Measurements from ENCODE around the gene GCLM. TPM values are rescaled to one million over a fixed set of nuclear protein-coding genes. Genes with fewer than 3 reads are reported as not detected.

Gene GCLM
- polyA plus RNA-seq, 1 donor (not counting 4 experiments of a cell fraction or from before 2014, with no cell fraction given): 41.8 TPM

DNA sequence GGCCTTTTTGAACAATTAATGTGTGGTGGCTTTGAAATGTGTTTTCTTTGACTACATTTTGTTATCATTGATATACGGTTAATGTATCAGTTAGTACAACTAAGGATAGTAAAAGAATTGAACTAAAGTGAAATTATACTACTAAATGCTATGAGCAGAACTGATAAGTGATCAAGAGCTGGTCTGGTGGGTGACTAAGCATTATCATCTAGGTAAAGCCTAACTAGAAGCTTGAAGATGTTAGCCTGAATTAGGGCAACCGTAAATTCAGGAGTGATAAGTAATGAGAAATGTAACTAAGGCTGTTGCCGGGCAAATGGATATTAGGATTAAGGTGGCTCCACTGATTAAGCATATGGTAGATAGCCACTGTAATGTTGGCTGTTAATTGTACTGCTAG, 16.0 kb upstream of the GCLM start:
- Histone ChIP-seq H3K4me3 (ENCODE audit: control insufficient read depth in 2 of 3, extremely low read depth in 1 of 3, insufficient read depth in 2 of 3, low read depth in 1 of 3, low read length in 3 of 3) (no peak overlapping the region), H3K4me2 (ENCODE audit: control insufficient read depth, extremely low read depth, insufficient read depth, low read depth, low read length) (no peak overlapping the region), H2AFZ (ENCODE audit: control insufficient read depth, low read length) (no peak overlapping the region), H3K4me1 (ENCODE audit: control insufficient read depth, extremely low read depth, insufficient read depth, low read length) (no peaks in the 10 kb centered on the region), H3K9ac (ENCODE audit: control insufficient read depth, extremely low read depth, insufficient read depth, low read length) (no peak overlapping the region), H3K27me3 (ENCODE audit: control insufficient read depth, extremely low read depth, insufficient read depth, low read length) (no peaks in the 10 kb centered on the region), H4K20me1 (ENCODE audit: control insufficient read depth, extremely low read depth, insufficient read depth, low read length) (no peaks in the 10 kb centered on the region), H3K27ac (ENCODE audit: control insufficient read depth, insufficient read depth, low read length) (no peak overlapping the region), H3K36me3 (ENCODE audit: control insufficient read depth in 2 of 2, extremely low read depth in 1 of 2, insufficient read depth in 2 of 2, low read length in 2 of 2) (no peaks in the 10 kb centered on the region), H3K79me2 (ENCODE audit: control insufficient read depth, insufficient read depth, low read length) (no peaks in the 10 kb centered on the region), H3K9me3 (ENCODE audit: control insufficient read depth, low read depth, low read length) (no peaks in the 10 kb centered on the region), H3K9me1 (ENCODE audit: control insufficient read depth, extremely low read depth, insufficient read depth, low read length) (no peaks in the 10 kb centered on the region)
- FAIRE-seq (no peak), DNase-seq (ENCODE audit: low read depth, low spot score) (no peak)
- dilution Hi-C loops (cut with MboI; ENCODE audit: extremely low pct_ligation_motif_present, low sequenced_read_pairs): no loop called here
- no peak for TF ChIP-seq EZH2 (IDR thresholded peaks at IDR 0.05; ENCODE audit: low read length)
- TF ChIP-seq, protein P1, sequence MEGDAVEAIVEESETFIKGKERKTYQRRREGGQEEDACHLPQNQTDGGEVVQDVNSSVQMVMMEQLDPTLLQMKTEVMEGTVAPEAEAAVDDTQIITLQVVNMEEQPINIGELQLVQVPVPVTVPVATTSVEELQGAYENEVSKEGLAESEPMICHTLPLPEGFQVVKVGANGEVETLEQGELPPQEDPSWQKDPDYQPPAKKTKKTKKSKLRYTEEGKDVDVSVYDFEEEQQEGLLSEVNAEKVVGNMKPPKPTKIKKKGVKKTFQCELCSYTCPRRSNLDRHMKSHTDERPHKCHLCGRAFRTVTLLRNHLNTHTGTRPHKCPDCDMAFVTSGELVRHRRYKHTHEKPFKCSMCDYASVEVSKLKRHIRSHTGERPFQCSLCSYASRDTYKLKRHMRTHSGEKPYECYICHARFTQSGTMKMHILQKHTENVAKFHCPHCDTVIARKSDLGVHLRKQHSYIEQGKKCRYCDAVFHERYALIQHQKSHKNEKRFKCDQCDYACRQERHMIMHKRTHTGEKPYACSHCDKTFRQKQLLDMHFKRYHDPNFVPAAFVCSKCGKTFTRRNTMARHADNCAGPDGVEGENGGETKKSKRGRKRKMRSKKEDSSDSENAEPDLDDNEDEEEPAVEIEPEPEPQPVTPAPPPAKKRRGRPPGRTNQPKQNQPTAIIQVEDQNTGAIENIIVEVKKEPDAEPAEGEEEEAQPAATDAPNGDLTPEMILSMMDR (optimal IDR thresholded peaks at IDR 0.05 in 1 of 3, IDR thresholded peaks at IDR 0.05 in 1 of 3, conservative IDR thresholded peaks at IDR 0.05 in 1 of 3; ENCODE audit: extremely low read depth in 1 of 3, insufficient read depth in 2 of 3, low read length in 3 of 3): no peak

DNA sequence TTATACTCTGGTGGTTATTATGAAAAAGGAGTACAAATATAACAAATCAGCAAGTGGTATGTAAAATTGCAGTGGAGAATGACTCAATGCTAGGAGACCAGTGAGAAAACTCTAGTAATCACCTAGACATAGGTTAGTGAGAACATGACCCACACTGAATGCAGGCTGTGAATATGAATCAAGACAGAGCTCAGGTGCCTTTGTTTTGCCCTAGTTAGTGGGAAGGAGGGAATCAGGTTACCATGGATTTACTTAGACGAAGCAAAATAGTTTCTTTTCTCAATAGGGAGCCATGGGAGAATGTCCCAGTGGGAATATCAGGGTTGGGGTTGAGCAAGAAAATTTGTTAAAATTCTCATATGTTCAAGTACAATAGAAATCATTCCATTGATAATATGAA, 10.6 kb upstream of the GCLM start:
- Histone ChIP-seq H3K4me3 (ENCODE audit: control insufficient read depth in 2 of 3, extremely low read depth in 1 of 3, insufficient read depth in 2 of 3, low read depth in 1 of 3, low read length in 3 of 3) (no peak overlapping the region), H3K27me3 (ENCODE audit: control insufficient read depth, extremely low read depth, insufficient read depth, low read length) (no peaks in the 10 kb centered on the region), H2AFZ (ENCODE audit: control insufficient read depth, low read length) (no peak overlapping the region), H3K4me1 (ENCODE audit: control insufficient read depth, extremely low read depth, insufficient read depth, low read length) (no peaks in the 10 kb centered on the region), H3K9me3 (ENCODE audit: control insufficient read depth, low read depth, low read length) (no peaks in the 10 kb centered on the region), H3K27ac (ENCODE audit: control insufficient read depth, insufficient read depth, low read length) (no peak overlapping the region), H3K36me3 (ENCODE audit: control insufficient read depth in 2 of 2, extremely low read depth in 1 of 2, insufficient read depth in 2 of 2, low read length in 2 of 2) (no peaks in the 10 kb centered on the region), H3K9me1 (ENCODE audit: control insufficient read depth, extremely low read depth, insufficient read depth, low read length) (no peaks in the 10 kb centered on the region), H3K79me2 (ENCODE audit: control insufficient read depth, insufficient read depth, low read length) (no peaks in the 10 kb centered on the region), H3K9ac (ENCODE audit: control insufficient read depth, extremely low read depth, insufficient read depth, low read length) (no peak overlapping the region), H4K20me1 (ENCODE audit: control insufficient read depth, extremely low read depth, insufficient read depth, low read length) (no peaks in the 10 kb centered on the region), H3K4me2 (ENCODE audit: control insufficient read depth, extremely low read depth, insufficient read depth, low read depth, low read length) (no peak overlapping the region)
- FAIRE-seq: no peak
- dilution Hi-C loops (cut with MboI; ENCODE audit: extremely low pct_ligation_motif_present, low sequenced_read_pairs): no loop called here
- TF ChIP-seq EZH2 (IDR thresholded peaks at IDR 0.05; ENCODE audit: low read length): no peak
- TF ChIP-seq, protein P1 (optimal IDR thresholded peaks at IDR 0.05 in 1 of 3, IDR thresholded peaks at IDR 0.05 in 1 of 3, conservative IDR thresholded peaks at IDR 0.05 in 1 of 3; ENCODE audit: extremely low read depth in 1 of 3, insufficient read depth in 2 of 3, low read length in 3 of 3): no peak
- no peak for DNase-seq (ENCODE audit: low read depth, low spot score)
